Pancreas (tissue), 10 donors: Measurements from ENCODE around the gene MACROH2A1. TPM values are rescaled to one million over a fixed set of nuclear protein-coding genes. Genes with fewer than 3 reads are reported as not detected.

ENCODE experiments used
- ATAC-seq, 4 donors: fragments of 200-7000 bp; cut with Tn5 transposase; one replicate each; pipeline versions ENCODE4 v1.8.0 to v1.9.1; 2020; ENCODE audit warnings: mild to moderate bottlenecking in 4 of 4, moderate library complexity in 4 of 4
- DNase-seq, 6 donors: peaks; one replicate each; pipeline ENCODE4 v3.0.0-alpha.2; 2020
- FAIRE-seq: peaks from 2 replicates; lab custom pipeline; 2012; peaks lifted over from hg19 to GRCh38; lab: Jason Lieb, UNC
- H3K27ac ChIP-seq, 4 donors: fragments of 200-600 bp; sonication (generic); 1 replicate in 3 of 4; 2 replicates in 1 of 4; pipeline versions ENCODE4 v1.5.0 to v1.8.0; 2020
- H3K27me3 ChIP-seq, 4 donors: fragments of 200-600 bp; one replicate each; pipeline ENCODE4 v1.8.0; 2021
- H3K36me3 ChIP-seq, 3 donors: fragments of 200-600 bp; sonication (generic) in 1 of 3; one replicate each; pipeline versions ENCODE4 v1.5.0 to v1.8.0; 2020 to 2021
- H3K4me1 ChIP-seq, 3 donors: fragments of 200-600 bp; one replicate each; pipeline ENCODE4 v1.8.0; 2021
- H3K4me3 ChIP-seq, 4 donors: fragments of 200-600 bp; sonication (generic) in 2 of 4; one replicate each; pipeline versions ENCODE4 v1.5.0 to v1.8.0; 2020 to 2021
- H3K9me3 ChIP-seq, 4 donors: fragments of 200-600 bp; one replicate each; pipeline ENCODE4 v1.8.0; 2021
- CTCF ChIP-seq, 4 donors: fragments of 200-600 bp; sonication (generic) in 3 of 4; IDR thresholded peaks; one replicate each; pipeline versions ENCODE4 v1.5.0 to v1.8.0; 2021; ENCODE audit warnings: antibody characterized with exemption in 4 of 4
- WGBS, 2 donors: extraction: QIAGEN DNeasy Blood & Tissue Kit; methylation state at CpG; one replicate each; pipeline ENCODE4 v1.1.7; 2013; 5-methylcytosine and 5-hydroxymethylcytosine counted together
- intact Hi-C, 3 donors: fragments of 100-400 bp; cut with DNase I; formaldehyde crosslinking; loops; one replicate each; pipeline versions ENCODE4 v1.11.1 to v1.14.2; 2022
- polyA plus RNA-seq, 2 donors: library from polyadenylated mRNA; stranded (reverse); fragments of 200-250 nt; gene quantifications; one replicate each; pipeline ENCODE4 v1.2.3, GENCODE V29; 2013
- total RNA-seq, 6 donors: library from RNA; stranded (reverse); fragmentation: NEBNext Ultra II Directional in 4 of 6; extraction: Animal tissue kit (Norgen Biotek cat#: 25700) in 4 of 6; gene quantifications; one replicate each; pipeline versions ENCODE4 v1.2.1 to v1.2.4, GENCODE V29; 2021 to 2023
- donor health status: healthy with polysubstance abuse.
- donor health status: DM: no; HTN: no; CAD: no; lungs with moderate emphysema.
- donor health status: DM: no; HTN: no; CAD: no.
- donor health status: control.
- donor health status: control.
- donor health status: Bipolar disorder and iron deficiency.
- donor health status: DM: yes; HTN: yes; CAD: no.
- donor health status: DM: no; HTN: no; CAD: no.
- donor health status: DM: no; HTN: no; CAD: no.
- donor health status: DM: yes; HTN: yes; CAD: no.

Gene MACROH2A1
- total and polyA plus RNA-seq, 8 donors: 25.7 to 72.1 (median 43.7) TPM

GRCh38 chr5:135341696-135342550, 57.1 kb downstream of the MACROH2A1 start:
- no peak for TF ChIP-seq CTCF (IDR thresholded peaks at IDR 0.05)
- WGBS, 2 donors: 90 to 93% methylated on average over 7 of the region's 7 CpGs
- FAIRE-seq: no peak
- no peak for DNase-seq
- Histone ChIP-seq H3K4me1 (no peaks in the 10 kb centered on the region), H3K4me3 (no peak overlapping the region), H3K27me3 (no peaks in the 10 kb centered on the region), H3K9me3 (no peaks in the 10 kb centered on the region), H3K36me3 (peaks cover 0 to 75% (median 20%) of the 10 kb centered on the region in 3 donors), H3K27ac (no peak overlapping the region)
- no peak for ATAC-seq
- intact Hi-C loops: no loop called here

GRCh38 chr5:135341016-135341666, 57.9 kb downstream of the MACROH2A1 start:
- DNase-seq (no peak), FAIRE-seq (no peak), ATAC-seq (no peak)
- H3K36me3 ChIP-seq: peaks cover 0 to 75% (median 20%) of the 10 kb centered on the region in 3 donors
- H3K4me3 ChIP-seq: no peak overlapping the region
- no peaks in the 10 kb centered on the region for H3K9me3 ChIP-seq
- no peak for TF ChIP-seq CTCF (IDR thresholded peaks at IDR 0.05)
- H3K4me1 ChIP-seq: no peaks in the 10 kb centered on the region
- H3K27ac ChIP-seq: no peak overlapping the region
- 84 to 93% methylated on average over 5 of the region's 5 CpGs for WGBS, 2 donors
- intact Hi-C loops: no loop called here
- no peaks in the 10 kb centered on the region for H3K27me3 ChIP-seq

GRCh38 chr5:135340568-135340967, 58.5 kb downstream of the MACROH2A1 start:
- FAIRE-seq: no peak
- Histone ChIP-seq H3K27ac (no peak overlapping the region), H3K4me1 (no peaks in the 10 kb centered on the region)

GRCh38 chr5:135339623-135340022, 59.4 kb downstream of the MACROH2A1 start:
- 92 to 94% methylated on average over 4 of the region's 4 CpGs for WGBS, 2 donors
- DNase-seq (no peak), FAIRE-seq (no peak), ATAC-seq (no peak)
- no peaks in the 10 kb centered on the region for H3K4me1 ChIP-seq
- no peak overlapping the region for H3K4me3 ChIP-seq
- H3K36me3 ChIP-seq: peaks cover 0 to 71% (median 20%) of the 10 kb centered on the region in 3 donors
- no peaks in the 10 kb centered on the region for H3K9me3 ChIP-seq
- H3K27ac ChIP-seq: no peak overlapping the region
- no peak for TF ChIP-seq CTCF (IDR thresholded peaks at IDR 0.05)
- intact Hi-C loops: no loop called here
- no peaks in the 10 kb centered on the region for H3K27me3 ChIP-seq

More at GRCh38 chr5:135340568-135340967, 58.5 kb downstream of the MACROH2A1 start:
- Histone ChIP-seq H3K4me3 (no peak overlapping the region), H3K9me3 (no peaks in the 10 kb centered on the region), H3K27me3 (no peaks in the 10 kb centered on the region), H3K36me3 (peaks cover 0 to 72% (median 20%) of the 10 kb centered on the region in 3 donors)
- TF ChIP-seq CTCF (IDR thresholded peaks at IDR 0.05): no peak
- 76 to 79% methylated on average over 2 of the region's 2 CpGs for WGBS, 2 donors
- no peak for DNase-seq
- no peak for ATAC-seq
- intact Hi-C loops: no loop called here
